ENCODE measurements around the gene TTC1.
A peak's percentile ranks its signal among the peaks of the same experiment; 100 is the strongest.

The TTC1 gene

GRCh38 chr5:159976921-159977320 lies 32.0 kb upstream of the TTC1 start:
- H3K4me3 ChIP-seq (ENCODE audit: low read depth, low read length), result no peak overlapping the region
- in situ Hi-C loops (cut with HindIII; ENCODE audit: low sequenced_read_pairs), result no loop called here

DNA sequence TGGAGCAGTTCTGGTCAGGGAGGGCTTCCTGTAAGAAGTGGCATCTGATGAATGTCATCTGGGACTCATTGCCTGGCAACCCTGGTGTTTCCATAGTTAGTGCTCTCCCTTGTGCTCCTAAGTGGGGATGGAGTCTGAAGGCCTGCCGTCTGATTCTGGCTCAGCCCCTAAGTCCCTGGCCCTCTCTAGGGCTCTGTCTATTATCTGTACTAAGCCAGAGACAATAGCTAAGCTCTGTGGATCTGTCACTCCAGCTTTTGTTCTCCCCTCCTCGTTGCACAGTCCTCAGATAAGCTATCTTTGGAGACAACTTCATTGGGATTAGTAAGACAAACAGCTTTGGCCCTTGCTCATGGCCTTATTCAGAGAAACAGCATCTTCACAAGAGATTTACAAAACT lies 30.6 kb upstream of the TTC1 start:
- no peak overlapping the region for H3K4me3 ChIP-seq (ENCODE audit: low read depth, low read length)
- no peak for DNase-seq (ENCODE audit: low read depth, low spot score)
- in situ Hi-C loops (cut with HindIII; ENCODE audit: low sequenced_read_pairs), result no loop called here
- TF ChIP-seq CTCF (IDR thresholded peaks at IDR 0.05; ENCODE audit: low read depth, low read length), result no peak

More at GRCh38 chr5:159976921-159977320, 32.0 kb upstream of the TTC1 start:
- TF ChIP-seq CTCF (IDR thresholded peaks at IDR 0.05; ENCODE audit: low read depth, low read length), result no peak
- no peak for DNase-seq (ENCODE audit: low read depth, low spot score)

DNA sequence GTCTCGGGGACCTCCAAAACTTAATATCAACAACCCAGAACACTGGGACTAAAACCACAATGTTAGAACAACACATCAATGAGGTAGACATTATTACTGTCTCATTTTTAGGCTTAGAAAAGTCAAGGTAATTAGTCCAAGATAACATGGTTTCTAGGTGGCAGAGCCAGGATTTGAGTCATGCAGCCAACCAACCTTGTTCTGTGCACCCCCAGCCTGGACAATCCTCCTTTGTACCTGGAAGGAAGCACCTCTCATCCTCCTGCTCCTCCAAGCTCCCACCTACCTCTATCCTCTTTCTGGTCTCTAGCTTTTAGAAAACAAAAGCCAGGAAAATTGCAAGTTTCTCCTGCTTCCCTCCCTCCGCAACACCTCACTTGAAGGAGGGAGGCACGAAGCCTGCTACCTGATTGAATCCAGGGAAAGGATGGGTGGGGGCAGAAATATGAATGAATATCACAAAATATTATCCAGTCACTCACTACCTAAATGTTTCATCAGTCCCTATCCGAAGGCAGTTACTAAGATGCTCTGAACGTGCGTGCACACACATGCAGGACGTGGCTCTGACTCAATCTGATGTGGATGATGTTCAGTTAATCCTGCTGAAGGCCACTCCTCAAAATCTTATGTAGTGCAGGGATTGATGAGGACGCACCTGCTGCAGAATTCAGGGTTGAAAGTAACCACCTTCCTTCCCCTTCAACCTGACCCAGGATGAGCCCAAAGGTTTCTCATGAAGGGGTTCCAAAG lies 26.3 kb upstream of the TTC1 start:
- in situ Hi-C loops (cut with HindIII; ENCODE audit: low sequenced_read_pairs), result no loop called here
- DNase-seq (ENCODE audit: low read depth, low spot score), result no peak
- no peak overlapping the region for H3K4me3 ChIP-seq (ENCODE audit: low read depth, low read length)
- TF ChIP-seq CTCF (IDR thresholded peaks at IDR 0.05; ENCODE audit: low read depth, low read length), result no peak

GRCh38 chr5:159987031-159987674 lies 21.8 kb upstream of the TTC1 start:
- in situ Hi-C loops (cut with HindIII; ENCODE audit: low sequenced_read_pairs), result no loop called here
- peak; percentile 88 for TF ChIP-seq CTCF (IDR thresholded peaks at IDR 0.05; ENCODE audit: low read depth, low read length)
- peak; percentile 72 for DNase-seq (ENCODE audit: low read depth, low spot score)
- H3K4me3 ChIP-seq (ENCODE audit: low read depth, low read length), result peak overlapping the region; percentile 39

DNA sequence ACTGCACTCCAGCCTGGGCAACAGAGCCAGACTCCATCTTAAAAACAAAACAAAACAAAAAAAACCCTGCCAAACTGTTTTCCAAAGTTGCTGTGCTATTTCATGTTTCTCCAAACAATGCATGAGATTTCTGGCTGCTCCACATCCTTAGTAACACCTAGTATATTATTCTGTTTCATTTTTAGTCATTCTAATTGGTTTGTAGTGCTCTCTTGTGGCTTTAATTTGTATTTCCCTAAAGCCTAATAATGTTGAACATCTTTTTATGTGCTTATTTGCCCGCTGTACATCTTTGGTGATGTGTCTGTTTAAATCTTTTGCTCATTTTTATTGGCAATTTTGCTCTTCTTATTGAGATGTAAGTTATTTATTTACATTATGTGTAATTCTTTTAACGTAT lies 18.4 kb upstream of the TTC1 start:
- in situ Hi-C loops (cut with HindIII; ENCODE audit: low sequenced_read_pairs), result no loop called here
- DNase-seq (ENCODE audit: low read depth, low spot score), result no peak
- no peak for TF ChIP-seq CTCF (IDR thresholded peaks at IDR 0.05; ENCODE audit: low read depth, low read length)

DNA sequence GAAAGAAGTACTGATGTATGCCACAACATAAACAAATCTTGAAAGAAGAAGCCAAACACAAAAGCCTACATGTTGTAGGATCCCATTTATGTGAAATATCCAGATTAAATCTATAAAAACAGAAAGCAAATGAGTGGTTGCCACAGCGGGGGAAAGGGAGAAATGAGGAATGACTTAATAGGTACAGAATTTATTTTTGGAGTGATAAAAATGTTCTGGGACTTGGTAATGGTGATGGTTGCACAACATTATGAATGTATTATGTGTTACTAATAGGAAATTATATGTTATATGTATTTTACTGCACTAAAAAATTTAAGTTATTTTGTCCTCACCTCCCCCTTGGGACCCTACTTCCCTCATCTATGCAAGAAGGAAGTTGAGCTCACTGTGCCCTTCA lies 16.4 kb upstream of the TTC1 start:
- in situ Hi-C loops (cut with HindIII; ENCODE audit: low sequenced_read_pairs), result no loop called here
- no peak for TF ChIP-seq CTCF (IDR thresholded peaks at IDR 0.05; ENCODE audit: low read depth, low read length)
- DNase-seq (ENCODE audit: low read depth, low spot score), result no peak
- H3K4me3 ChIP-seq (ENCODE audit: low read depth, low read length), result no peak overlapping the region

More for the DNA sequence above, 18.4 kb upstream of the TTC1 start:
- no peak overlapping the region for H3K4me3 ChIP-seq (ENCODE audit: low read depth, low read length)
